AG08396 (cell line): ENCODE results near the gene DSTYK.
A peak's percentile ranks its signal among the peaks of the same experiment; 100 is the strongest.
"Not testable (repeated sequence)": the region's sequence is repeated elsewhere in the genome, so short reads cannot be mapped to it uniquely, and the experiment has no call there.

Source experiments
- DNase-seq: peaks from one replicate; pipeline ENCODE4 v3.0.0; 2012; ENCODE audit warnings: low spot score, mixed read lengths

Gene DSTYK

DNA sequence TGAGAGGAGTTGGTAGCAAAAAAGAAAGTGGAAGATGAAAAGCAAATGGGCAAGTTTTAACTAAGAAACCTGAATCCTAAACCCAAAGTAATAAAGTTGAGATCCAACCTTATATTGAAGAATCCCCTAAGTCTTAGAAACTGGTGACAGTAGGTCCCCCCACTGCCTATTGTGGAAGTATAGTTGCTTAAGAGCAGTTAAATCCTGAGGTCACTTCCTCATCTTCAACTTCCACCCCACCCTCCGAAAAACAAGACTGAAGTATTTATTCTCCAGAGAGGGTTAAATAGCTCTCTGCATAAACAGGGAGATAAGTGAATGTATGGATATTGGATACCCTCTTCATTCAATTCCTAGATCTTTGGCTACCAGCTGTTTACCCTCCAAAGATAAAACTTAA lies 3.3 kb upstream of the DSTYK start:
- DNase-seq, result no peak

DNA sequence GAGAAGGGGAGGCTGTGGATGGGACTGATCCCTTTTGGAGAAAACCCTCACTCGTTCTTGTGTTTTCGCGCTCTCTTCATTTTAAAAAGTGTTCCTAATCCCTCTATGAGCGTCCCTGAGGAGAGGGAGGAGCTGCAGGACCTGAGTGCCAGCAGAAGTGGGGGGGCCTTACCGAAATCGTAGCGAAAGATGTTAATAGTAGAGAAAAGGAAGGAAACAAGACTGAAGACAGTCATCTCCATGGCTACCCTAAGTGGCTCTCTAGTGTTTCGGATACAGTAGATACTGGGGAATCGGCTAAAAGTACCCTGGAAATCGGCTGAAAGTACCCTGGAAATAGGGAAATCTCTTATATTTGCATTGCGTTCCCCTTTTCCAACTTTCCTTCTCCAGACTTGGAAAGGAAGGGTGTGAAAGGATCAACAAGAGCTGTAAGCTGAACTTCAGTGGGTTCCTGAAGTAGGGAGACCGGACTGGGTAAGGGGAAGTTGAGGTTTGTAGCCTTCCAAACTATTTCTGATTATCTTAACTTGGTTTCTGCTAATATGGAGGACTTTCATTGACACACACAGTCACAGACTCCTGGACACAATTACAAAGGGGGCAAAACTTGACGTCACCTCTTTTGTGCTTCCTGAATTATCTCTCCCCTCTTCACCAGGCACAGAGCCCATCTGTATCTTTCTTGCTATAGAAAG lies 486 bp upstream of the DSTYK start:
- no peak for DNase-seq

DNA sequence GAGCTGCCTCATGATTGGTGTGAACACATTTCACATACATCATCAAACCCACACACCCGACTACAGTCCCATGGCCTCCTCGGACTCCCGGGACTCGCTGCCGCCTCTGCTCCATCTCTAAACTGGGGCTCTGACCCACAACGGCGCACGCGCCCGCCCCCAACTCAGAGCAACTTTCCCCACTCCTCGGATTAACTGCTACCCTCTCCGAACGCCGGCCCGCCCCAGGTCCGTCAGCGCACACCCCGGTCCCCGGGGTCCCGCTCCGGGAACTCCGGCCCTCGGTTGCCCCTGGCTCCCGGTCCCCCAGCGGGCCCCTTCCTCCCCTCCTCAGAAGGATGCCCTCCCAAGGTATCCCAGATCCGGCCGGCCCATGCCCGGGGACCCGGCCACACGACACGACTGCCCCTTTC lies 740 bp downstream of the DSTYK start:
- peak; percentile 47 for DNase-seq

DNA sequence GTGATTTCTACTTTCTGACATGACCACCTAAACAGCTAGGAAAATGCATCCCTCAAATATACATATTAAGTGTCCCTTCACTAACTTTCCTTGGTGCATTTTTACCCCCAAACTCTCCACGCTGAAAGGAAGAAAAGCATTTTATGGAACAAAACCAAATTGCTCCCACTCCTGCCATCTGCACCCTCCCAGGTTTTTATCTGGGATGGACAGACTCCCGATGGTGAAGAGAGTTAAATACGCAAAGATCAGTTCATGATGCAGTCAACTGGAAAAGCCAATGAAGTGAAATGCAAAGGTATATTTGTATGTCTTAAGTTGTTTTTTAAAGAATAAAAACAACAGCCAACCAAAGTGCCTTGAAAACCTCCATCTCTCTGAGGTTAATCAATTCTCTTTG lies 2.7 kb downstream of the DSTYK start:
- no peak for DNase-seq

DNA sequence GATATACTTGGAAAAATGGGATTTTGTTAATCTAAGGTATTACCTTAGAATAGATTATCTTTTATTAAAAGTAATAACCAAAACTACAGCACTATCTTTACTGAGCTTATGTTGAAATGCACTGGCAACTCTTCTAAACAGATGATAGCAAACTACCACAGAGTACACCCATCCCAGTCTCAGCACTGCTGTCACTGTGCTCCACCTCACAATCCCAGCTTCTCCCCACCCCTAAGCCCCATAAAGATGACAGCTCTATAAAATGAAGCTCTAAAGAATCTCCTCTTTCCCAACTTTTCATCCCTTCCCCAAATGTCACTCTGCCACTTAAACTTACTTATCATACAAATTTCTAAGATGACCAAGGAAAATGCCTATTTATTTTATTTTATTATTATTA lies 6.4 kb downstream of the DSTYK start:
- peak; percentile 34 for DNase-seq

DNA sequence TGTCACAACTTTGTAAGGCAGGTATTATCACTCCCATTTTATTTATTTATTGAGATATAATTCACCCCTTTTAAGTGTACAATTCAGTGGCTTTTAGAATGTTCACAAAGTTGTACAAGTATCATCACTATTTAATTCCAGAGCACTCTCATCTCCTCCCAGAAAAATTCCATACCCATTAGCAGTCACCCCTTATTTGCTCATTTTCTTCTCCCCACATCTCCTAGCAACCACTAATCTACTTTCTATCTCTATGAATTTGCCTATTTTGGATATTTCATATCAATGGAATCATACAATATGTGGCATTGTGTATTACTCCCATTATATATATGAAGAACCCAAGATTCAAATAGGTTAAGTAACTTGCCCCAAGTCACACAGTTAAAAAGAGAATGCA lies 7.0 kb downstream of the DSTYK start:
- peak; percentile 55 for DNase-seq

DNA sequence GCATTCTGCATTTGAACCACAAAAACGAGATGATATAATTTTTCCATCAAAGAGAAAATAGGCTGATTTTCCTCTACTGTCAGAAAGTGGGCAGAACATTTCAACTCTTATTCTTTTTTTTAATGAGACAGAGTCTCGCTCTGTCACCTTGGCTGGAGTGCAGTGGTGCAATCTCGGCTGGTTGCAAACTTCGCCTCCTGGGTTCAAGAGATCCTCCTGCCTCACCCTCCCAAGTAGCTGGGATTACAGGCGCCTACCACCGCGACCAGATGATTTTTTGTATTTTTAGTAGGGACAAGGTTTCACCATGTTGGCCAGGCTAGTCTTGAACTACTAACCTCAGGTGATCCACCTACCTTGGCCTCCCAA lies 11.6 kb downstream of the DSTYK start:
- DNase-seq, result no peak

DNA sequence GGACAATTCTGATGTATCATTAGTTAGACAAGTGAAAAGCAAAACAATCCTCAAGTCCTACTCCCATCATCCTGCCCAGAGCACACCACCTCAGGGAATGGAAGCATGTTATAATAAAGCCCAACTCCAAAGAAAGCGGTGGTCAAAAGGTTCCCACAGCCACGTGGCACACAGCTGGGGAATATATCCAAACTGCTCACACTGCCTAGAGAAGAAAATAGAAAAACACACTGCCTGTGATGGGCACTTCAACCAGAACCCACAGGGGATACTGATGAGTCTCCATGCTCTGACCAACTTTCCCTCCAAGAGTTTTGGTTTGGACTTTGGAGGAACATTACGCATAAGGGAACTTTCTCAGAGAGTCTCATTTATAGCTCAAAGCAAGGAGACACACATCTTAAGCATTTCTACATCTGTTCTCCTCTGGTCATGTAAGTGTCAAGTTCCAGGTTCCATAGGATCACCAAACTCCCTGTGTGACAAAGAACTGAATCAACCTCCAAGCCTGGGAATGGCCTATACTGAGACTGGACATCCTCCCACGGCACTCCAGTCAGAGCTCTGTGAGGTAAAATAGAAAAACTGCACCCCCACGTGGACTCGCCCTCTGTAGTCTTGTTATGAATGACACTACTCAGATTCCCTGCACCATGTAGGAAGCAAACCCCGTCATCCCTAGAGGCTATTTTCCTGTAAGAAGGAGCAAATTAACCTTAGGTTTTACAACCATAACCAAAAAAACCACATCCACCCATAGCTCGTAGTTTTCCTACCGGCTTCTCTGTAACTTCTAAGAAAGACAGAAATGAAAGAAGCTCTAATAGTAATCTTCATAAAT lies 12.2 kb downstream of the DSTYK start:
- DNase-seq, result no peak

DNA sequence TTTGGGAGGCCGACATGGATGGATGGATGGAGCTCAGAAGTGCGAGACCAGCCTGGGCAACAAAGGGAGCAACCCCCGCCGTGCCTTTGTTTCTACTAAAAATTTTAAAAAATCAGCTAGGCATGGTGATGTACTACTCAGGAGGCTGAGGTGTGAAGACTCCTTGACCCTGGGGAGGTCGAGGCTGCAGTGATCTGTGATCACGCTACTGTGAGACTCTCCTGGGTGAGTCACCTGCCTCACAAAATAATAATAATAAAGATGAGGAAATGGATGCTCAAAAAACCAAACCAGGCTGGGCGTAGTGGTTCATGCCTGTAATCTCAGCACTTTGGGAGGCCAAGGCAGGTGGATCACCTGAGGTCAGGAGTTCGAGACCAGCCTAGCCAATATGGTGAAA lies 19.2 kb downstream of the DSTYK start:
- no peak for DNase-seq

DNA sequence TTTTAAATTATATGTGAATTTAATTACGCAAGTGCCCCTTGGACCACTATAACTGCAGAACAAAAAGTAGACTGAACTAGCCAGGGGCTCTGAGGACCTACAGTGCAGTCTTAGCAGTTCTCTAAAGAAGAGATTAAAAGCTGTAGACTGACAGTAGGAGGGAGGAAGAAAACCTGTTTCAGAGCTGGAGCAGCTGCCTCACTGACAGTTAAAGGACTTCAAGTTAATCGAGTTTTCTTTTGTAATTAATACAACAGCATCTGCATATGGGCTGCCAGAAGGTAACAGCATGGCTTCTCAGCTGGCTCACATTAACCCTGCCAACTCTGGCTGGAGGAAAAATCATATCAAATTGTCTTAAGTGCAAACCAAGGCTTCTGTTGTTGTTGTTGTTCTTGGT lies 19.9 kb downstream of the DSTYK start:
- no peak for DNase-seq

DNA sequence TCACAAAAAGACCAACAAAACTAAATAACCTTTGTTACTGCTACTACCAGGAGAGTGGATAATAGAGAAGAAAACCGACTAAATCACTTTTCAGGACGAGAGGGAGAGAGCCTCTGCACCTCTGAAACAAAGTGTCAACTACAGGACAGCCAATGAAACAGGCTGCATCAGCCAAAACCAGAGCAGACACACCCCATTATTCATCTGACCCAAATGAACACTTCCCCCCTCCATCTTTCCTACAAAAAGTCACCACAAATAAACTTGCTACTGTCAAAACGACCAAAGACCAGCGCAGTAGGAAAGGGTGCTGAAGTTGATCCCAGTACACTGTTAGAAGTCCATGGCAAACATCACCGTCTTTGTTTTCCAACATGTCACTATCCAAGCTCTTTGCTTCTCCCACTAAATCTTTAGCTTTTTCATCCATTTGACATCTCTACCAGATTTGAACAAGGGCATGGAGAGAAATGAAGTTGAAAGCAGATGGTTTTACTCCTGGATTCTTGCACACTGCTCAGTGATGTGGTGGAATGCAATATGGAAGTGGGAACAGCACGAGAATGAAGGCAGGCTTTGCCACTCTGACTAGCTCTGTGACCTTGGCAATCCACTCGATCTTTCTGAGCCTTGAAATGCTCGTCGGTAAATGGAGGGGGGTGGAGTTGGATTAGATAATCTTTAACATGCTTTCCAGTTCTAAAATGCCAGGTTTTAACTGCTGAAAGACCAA lies 20.5 kb downstream of the DSTYK start:
- peak; percentile 29 for DNase-seq

DNA sequence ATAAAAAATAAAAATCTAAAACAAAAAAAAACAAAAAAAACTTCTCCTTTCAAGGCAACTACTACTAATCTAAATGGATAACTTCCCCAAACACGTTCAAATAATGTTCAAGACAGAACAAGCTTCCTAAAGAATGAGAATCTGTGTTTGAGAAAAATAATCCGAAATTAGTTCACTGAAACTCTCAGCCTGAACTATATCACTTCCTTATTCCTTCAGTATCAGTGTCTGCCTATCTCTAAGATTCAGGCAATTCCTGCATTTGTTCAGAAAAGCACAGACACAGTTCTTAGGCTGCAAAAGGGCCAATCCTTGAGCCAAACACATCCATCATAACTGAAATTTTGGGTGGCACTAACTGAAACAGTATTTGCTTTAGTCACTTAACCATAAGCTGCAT lies 22.4 kb downstream of the DSTYK start:
- DNase-seq, result no peak

DNA sequence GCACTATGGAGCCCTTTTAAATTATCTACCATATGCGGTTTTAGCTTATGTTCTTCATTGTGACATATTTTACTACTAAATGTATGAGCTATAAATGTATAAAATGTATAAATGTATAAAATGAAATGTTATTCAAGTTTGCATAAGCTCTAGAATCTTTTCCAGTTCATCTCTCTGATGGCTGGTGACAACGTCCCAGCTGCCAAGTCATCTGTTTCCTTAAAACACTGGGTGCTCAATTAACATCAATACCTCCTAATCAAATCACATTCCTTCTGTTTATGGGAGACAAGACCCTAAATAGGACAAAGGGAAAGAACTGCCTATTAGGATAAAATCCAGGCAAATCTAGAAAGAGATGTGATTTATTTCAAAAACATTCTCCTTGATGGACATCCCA lies 22.9 kb downstream of the DSTYK start:
- DNase-seq, result no peak

DNA sequence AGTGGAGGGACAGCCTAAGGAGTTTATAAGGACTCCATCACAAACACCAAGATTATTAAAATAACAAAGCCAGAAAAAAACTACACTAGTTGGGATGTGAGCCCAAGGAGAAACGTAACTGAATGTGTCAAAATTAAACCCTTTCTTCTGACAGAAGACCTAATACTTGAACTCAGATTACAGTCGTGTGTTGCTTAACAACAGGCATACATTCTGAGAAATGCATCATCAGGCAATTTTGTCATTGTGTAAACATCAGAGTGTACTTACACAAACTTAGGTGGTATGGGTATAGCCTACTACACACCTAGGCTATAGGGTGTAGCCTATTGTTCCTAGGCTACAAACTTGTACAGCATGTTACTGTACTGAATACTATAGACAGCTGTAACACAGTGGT lies 23.4 kb downstream of the DSTYK start:
- no peak for DNase-seq

DNA sequence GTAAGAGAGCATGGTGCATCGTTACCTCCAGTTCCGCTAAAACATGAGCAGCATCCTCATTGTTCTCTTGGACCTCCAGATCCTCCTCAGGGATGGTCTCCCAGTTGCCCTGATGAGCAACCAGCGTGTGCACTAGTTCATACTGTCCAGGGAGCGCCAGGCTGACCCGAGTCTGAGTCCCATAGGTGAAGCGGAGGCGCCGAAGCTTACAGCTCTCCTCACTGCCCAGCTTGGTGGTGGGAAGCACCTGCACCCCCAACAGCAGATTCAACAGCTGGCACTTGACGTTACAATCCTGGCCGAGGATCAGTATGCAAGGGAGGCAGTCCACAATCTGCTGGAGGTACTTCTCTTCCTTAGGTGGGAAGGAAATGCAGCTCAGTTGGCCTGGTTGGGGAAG lies 24.1 kb downstream of the DSTYK start:
- no peak for DNase-seq

DNA sequence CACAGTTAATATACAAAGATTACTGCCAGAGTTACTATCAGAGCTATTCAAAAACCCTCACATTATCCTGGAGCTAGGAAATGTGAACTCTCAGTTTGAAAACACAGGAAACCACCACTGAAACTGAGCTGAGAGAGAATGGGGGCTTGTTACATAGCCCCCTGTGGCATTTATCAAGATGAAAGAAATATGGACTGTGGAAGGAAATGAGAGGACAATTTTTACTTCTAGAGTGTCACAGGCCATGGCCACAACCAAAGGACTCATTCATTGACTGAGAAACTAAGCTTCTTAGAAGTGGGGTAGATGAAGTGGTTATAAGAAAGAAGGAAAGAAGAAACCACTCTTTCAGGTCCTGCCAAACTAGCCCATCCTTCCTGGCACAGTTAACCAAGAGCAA lies 25.3 kb downstream of the DSTYK start:
- no peak for DNase-seq

DNA sequence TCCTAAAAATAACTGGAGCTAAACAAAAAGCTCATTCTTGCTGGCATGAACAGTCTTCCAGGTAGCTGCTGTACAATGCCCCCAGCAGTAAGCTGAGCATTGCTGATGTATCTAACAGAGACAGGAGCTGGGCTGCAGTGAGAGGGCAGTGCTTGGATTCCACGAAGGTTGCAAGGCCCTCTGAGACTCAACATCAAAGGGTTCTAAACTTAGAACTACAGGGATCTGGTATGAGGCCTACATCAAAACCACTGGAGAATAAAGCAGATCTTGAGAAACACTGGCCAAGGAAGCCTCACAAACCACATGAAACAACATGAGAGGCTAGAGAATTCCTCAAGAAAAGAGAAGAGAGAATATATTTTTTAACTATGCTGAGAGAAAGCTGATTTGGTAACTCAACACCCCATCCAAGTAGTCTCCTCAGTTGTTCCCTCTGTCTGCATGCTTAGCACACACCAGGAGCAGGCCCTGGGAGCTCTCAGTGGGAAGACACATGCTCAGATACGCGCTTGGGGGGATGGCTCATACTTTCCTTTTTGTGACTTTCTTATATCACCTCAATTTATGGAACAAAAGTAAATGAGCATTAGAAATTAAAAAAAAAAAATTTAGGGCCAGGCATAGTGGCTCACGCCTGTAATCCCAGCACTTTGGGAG lies 27.7 kb downstream of the DSTYK start:
- DNase-seq, result peak; percentile 10

DNA sequence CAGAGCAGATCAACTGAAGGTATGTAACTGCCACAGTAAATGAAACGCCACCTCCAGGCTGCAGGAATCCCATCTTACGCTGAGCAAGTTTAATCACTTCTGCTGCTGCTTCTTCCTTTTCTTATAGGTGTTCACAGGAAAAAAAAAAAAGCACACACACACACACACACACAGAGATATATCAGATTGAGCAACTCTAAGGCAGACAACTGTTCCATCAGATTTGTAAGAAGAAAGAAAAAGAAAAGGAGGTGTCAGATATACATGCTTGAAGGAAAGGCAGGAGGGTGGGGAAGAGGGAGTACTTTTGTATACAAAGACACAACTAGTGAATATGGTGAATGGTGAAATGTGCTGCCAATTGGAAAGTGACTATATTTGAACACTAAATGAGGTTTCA lies 28.6 kb downstream of the DSTYK start:
- no peak for DNase-seq

DNA sequence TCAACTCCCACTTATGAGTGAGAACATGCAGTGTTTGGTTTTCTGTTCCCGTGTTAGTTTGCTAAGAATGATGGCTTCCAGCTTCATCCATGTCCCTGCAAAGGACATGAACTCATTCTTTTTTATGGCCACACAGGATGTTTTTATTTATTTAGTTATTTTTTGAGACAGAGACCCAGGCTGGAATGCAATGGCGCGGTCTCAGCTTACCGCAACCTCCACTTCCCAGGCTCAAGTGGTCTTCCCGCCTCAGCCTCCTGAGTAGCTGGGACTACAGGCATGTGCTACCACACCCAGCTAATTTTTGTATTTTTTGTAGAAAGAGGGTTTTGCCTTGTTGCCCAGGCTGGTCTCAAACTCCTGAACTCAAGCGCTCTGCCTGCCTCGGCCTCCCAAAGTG lies 31.2 kb downstream of the DSTYK start:
- DNase-seq, result not testable (repeated sequence)

DNA sequence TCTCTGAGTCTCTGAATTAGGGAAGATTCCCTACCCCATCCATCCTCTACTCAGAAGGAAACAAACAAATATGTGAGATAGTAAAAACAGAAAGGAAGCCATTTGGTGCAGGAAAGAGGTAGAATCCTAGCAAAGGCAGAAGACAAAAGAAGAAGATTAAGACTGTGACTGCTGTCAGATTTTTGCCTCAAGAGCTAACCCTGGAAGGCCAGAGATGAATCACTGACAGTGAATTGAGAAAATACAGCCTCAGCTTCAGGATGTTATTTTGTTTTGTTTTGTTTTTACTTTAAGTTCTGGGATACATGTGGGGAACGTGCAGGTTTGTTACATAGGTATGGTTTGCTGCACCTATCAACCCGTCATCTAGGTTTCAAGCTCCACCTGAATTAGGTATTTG lies 31.7 kb downstream of the DSTYK start:
- no peak for DNase-seq

DNA sequence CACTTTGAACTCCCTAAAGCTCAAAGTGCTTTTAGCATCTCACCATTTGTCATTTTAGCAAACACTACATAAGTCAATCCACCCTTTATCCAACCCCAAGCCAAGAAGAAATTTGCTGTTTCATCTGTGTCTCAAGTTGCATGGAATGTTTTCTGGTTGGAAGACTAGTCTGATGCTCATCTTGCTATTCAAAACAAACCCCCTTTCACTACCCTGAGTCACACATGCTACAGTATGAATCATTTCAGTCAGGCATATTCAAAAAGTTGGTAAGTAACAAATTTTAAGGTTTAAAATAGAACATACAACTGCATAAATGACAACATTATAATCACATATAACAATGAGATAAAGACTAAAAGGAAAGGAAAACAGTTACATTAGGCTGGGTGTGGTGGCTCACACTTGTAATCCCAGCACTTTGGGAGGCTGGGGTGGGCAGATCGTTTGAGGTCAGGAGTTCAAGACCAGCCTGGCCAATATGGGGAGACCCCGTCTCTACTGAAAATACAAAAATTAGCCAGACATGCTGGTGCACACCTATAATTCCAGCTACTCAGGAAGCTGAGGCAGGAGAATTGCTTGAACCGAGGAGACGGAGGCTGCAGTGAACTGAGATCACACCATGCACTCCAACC lies 38.7 kb downstream of the DSTYK start:
- peak; percentile 75 for DNase-seq

DNA sequence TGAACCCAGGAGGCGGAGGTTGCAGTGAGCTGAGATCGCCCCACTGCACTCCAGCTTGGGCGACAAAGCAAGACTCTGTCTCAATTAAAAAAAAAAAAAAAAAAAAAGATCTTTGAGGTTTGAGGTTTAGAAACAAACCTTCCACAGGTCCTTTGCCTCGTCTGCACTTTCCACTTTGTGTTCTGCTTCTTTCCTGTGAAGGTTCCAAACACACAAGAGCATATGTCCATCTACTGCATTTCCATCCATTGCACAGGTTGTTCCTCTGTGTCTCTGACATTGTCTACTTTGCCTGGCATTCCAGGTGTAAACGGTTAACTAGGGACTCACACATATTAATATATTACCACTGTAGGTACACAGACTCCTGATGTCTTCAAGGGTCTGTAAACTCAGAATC lies 40.1 kb downstream of the DSTYK start:
- DNase-seq, result no peak
